Activated T-cell treated with anti-CD3 and anti-CD28 coated beads, Interleukin-2, amount 50 U/mL, for 24 hours (primary cell): ENCODE results near the gene UBE2R2.

Experiments used
- DNase-seq: peaks from one replicate; pipeline ENCODE4 v3.0.0-alpha.2; 2020
- H3K27ac Mint-ChIP-seq: 2 replicates; pipeline ENCODE4 v1.8.0; 2020; ENCODE audit warnings: mild to moderate bottlenecking, mixed read lengths
- H3K27me3 Mint-ChIP-seq: 2 replicates; pipeline ENCODE4 v1.8.0; 2020; ENCODE audit warnings: mixed read lengths
- H3K36me3 Mint-ChIP-seq: 2 replicates; pipeline ENCODE4 v1.8.0; 2020; ENCODE audit warnings: low read depth, mixed read lengths
- H3K4me1 Mint-ChIP-seq: 2 replicates; pipeline ENCODE4 v1.8.0; 2020; ENCODE audit warnings: low read depth, mixed read lengths
- H3K4me3 Mint-ChIP-seq: 2 replicates; pipeline ENCODE4 v1.8.0; 2020; ENCODE audit warnings: mild to moderate bottlenecking, moderate library complexity, mixed read lengths
- H3K9me3 Mint-ChIP-seq: 2 replicates; pipeline ENCODE4 v1.8.0; 2020; ENCODE audit warnings: mixed read lengths

Gene UBE2R2

GRCh38 chr9:33877727-33878489, 60.9 kb downstream of the UBE2R2 start:
- peaks cover 6% of the 10 kb centered on the region for H3K36me3 Mint-ChIP-seq
- peaks cover 47% of the 10 kb centered on the region for H3K4me1 Mint-ChIP-seq
- peak overlapping the region; percentile 56 for H3K27ac Mint-ChIP-seq
- H3K27me3 Mint-ChIP-seq, result no peaks in the 10 kb centered on the region
- DNase-seq, result no peak
- no peak overlapping the region for H3K4me3 Mint-ChIP-seq
- no peaks in the 10 kb centered on the region for H3K9me3 Mint-ChIP-seq

GRCh38 chr9:33878691-33879366, 61.9 kb downstream of the UBE2R2 start:
- Mint-ChIP-seq H3K27ac (peak overlapping the region; percentile 56), H3K4me1 (peaks cover 51% of the 10 kb centered on the region), H3K36me3 (peaks cover 10% of the 10 kb centered on the region), H3K4me3 (no peak overlapping the region), H3K9me3 (no peaks in the 10 kb centered on the region), H3K27me3 (no peaks in the 10 kb centered on the region)
- DNase-seq, result no peak

- peak overlapping the region; percentile 36 for H3K4me3 Mint-ChIP-seq
- peak overlapping the region; percentile 93 for H3K27ac Mint-ChIP-seq
- H3K4me1 Mint-ChIP-seq, result peaks cover 62% of the 10 kb centered on the region
- H3K27me3 Mint-ChIP-seq, result no peaks in the 10 kb centered on the region
- no peaks in the 10 kb centered on the region for H3K9me3 Mint-ChIP-seq
- peaks cover 10% of the 10 kb centered on the region for H3K36me3 Mint-ChIP-seq
- DNase-seq, result no peak
Observed at GRCh38 chr9:33880211-33881089, 63.5 kb downstream of the UBE2R2 start.

GRCh38 chr9:33881635-33882034, 64.7 kb downstream of the UBE2R2 start:
- Mint-ChIP-seq H3K4me3 (peak overlapping the region; percentile 34), H3K27ac (peak overlapping the region; percentile 93), H3K27me3 (no peaks in the 10 kb centered on the region), H3K9me3 (no peaks in the 10 kb centered on the region), H3K36me3 (peaks cover 11% of the 10 kb centered on the region), H3K4me1 (peaks cover 65% of the 10 kb centered on the region)
- no peak for DNase-seq

GRCh38 chr9:33884856-33885701, 68.1 kb downstream of the UBE2R2 start:
- peaks cover 37% of the 10 kb centered on the region for H3K36me3 Mint-ChIP-seq
- no peaks in the 10 kb centered on the region for H3K9me3 Mint-ChIP-seq
- peaks cover 44% of the 10 kb centered on the region for H3K4me1 Mint-ChIP-seq
- H3K27ac Mint-ChIP-seq, result peak overlapping the region; percentile 3
- no peaks in the 10 kb centered on the region for H3K27me3 Mint-ChIP-seq
- DNase-seq, result no peak
- H3K4me3 Mint-ChIP-seq, result no peak overlapping the region

GRCh38 chr9:33885948-33886347, 69.0 kb downstream of the UBE2R2 start:
- Mint-ChIP-seq H3K9me3 (no peaks in the 10 kb centered on the region), H3K36me3 (peaks cover 38% of the 10 kb centered on the region), H3K27ac (no peak overlapping the region), H3K4me1 (peaks cover 35% of the 10 kb centered on the region), H3K27me3 (no peaks in the 10 kb centered on the region), H3K4me3 (no peak overlapping the region)
- no peak for DNase-seq

GRCh38 chr9:33893861-33894260, 76.9 kb downstream of the UBE2R2 start:
- no peak for DNase-seq
- no peaks in the 10 kb centered on the region for H3K27me3 Mint-ChIP-seq
- peaks cover 45% of the 10 kb centered on the region for H3K36me3 Mint-ChIP-seq
- H3K4me1 Mint-ChIP-seq, result peaks cover 10% of the 10 kb centered on the region
- H3K4me3 Mint-ChIP-seq, result no peak overlapping the region
- H3K27ac Mint-ChIP-seq, result no peak overlapping the region
- no peaks in the 10 kb centered on the region for H3K9me3 Mint-ChIP-seq

GRCh38 chr9:33894316-33894715, 77.4 kb downstream of the UBE2R2 start:
- Mint-ChIP-seq H3K27ac (peak overlapping the region; percentile 71), H3K9me3 (no peaks in the 10 kb centered on the region), H3K27me3 (no peaks in the 10 kb centered on the region), H3K4me3 (no peak overlapping the region), H3K36me3 (peaks cover 45% of the 10 kb centered on the region), H3K4me1 (peaks cover 10% of the 10 kb centered on the region)
- no peak for DNase-seq

- peaks cover 71% of the 10 kb centered on the region for H3K36me3 Mint-ChIP-seq
Observed at GRCh38 chr9:33903157-33903780, 86.3 kb downstream of the UBE2R2 start.

GRCh38 chr9:33905137-33905536, 88.2 kb downstream of the UBE2R2 start:
- H3K27me3 Mint-ChIP-seq, result no peaks in the 10 kb centered on the region
- H3K4me3 Mint-ChIP-seq, result no peak overlapping the region
- no peak for DNase-seq
- H3K9me3 Mint-ChIP-seq, result no peaks in the 10 kb centered on the region
- peaks cover 63% of the 10 kb centered on the region for H3K36me3 Mint-ChIP-seq
- H3K4me1 Mint-ChIP-seq, result peaks cover 16% of the 10 kb centered on the region
- H3K27ac Mint-ChIP-seq, result no peak overlapping the region

More at GRCh38 chr9:33903157-33903780, 86.3 kb downstream of the UBE2R2 start:
- H3K27me3 Mint-ChIP-seq, result no peaks in the 10 kb centered on the region
- no peaks in the 10 kb centered on the region for H3K9me3 Mint-ChIP-seq
- H3K27ac Mint-ChIP-seq, result peak overlapping the region; percentile 0
- no peak overlapping the region for H3K4me3 Mint-ChIP-seq
- no peak for DNase-seq
- peaks cover 16% of the 10 kb centered on the region for H3K4me1 Mint-ChIP-seq

GRCh38 chr9:33906769-33907168, 89.8 kb downstream of the UBE2R2 start:
- peaks cover 54% of the 10 kb centered on the region for H3K36me3 Mint-ChIP-seq
- no peak for DNase-seq
- peaks cover 16% of the 10 kb centered on the region for H3K4me1 Mint-ChIP-seq
- no peak overlapping the region for H3K4me3 Mint-ChIP-seq
- H3K27me3 Mint-ChIP-seq, result no peaks in the 10 kb centered on the region
- H3K9me3 Mint-ChIP-seq, result no peaks in the 10 kb centered on the region
- H3K27ac Mint-ChIP-seq, result no peak overlapping the region

- Mint-ChIP-seq H3K27ac (peak overlapping the region; percentile 7), H3K4me1 (peaks cover 16% of the 10 kb centered on the region), H3K27me3 (no peaks in the 10 kb centered on the region), H3K36me3 (peaks cover 51% of the 10 kb centered on the region), H3K4me3 (no peak overlapping the region), H3K9me3 (no peaks in the 10 kb centered on the region)
- no peak for DNase-seq
Observed at GRCh38 chr9:33907347-33907746, 90.4 kb downstream of the UBE2R2 start.

GRCh38 chr9:33908114-33908513, 91.2 kb downstream of the UBE2R2 start:
- Mint-ChIP-seq H3K27me3 (no peaks in the 10 kb centered on the region), H3K27ac (peak overlapping the region; percentile 10), H3K4me3 (no peak overlapping the region), H3K4me1 (peaks cover 15% of the 10 kb centered on the region), H3K9me3 (no peaks in the 10 kb centered on the region), H3K36me3 (peaks cover 52% of the 10 kb centered on the region)
- DNase-seq, result no peak
